H9 (cell line): ENCODE measurements around the gene DNAJC17. TPM values are rescaled to one million over a fixed set of nuclear protein-coding genes. Genes with fewer than 3 reads are reported as not detected.

Experiments
- DNase-seq: peaks from one replicate; pipeline ENCODE4 v3.0.0-alpha.2; 2017
- H2AFZ ChIP-seq: one replicate; pipeline ENCODE4 v1.6.1; 2013; ENCODE audit warnings: mild to moderate bottlenecking, low read length, control low read depth, moderate library complexity
- H2AK5ac ChIP-seq: 2 replicates; pipeline ENCODE4 v1.6.1; 2013; ENCODE audit warnings: low read length, control low read depth, mixed read lengths; ENCODE audit not compliant: insufficient read length
- H2BK120ac ChIP-seq: one replicate; pipeline ENCODE4 v1.6.1; 2013; ENCODE audit warnings: low read depth, mild to moderate bottlenecking, low read length, control low read depth, inconsistent platforms; ENCODE audit not compliant: poor library complexity, severe bottlenecking
- H2BK12ac ChIP-seq: 2 replicates; pipeline ENCODE4 v1.6.1; 2013; ENCODE audit warnings: low read length, control low read depth, mixed read lengths, low read depth; ENCODE audit not compliant: insufficient read length
- H2BK15ac ChIP-seq: 2 replicates; pipeline ENCODE4 v1.6.1; 2013; ENCODE audit warnings: low read depth, low read length, control low read depth
- H2BK20ac ChIP-seq: one replicate; pipeline ENCODE4 v1.6.1; 2013; ENCODE audit warnings: low read depth, mild to moderate bottlenecking, low read length, control low read depth, inconsistent platforms; ENCODE audit not compliant: poor library complexity, severe bottlenecking
- H2BK5ac ChIP-seq: 2 replicates; pipeline ENCODE4 v1.6.1; 2013; ENCODE audit warnings: low read length, control low read depth, mixed read lengths; ENCODE audit not compliant: insufficient read length
- H3K14ac ChIP-seq: 2 replicates; pipeline ENCODE4 v1.6.1; 2013; ENCODE audit warnings: low read length, control low read depth; ENCODE audit not compliant: insufficient read depth
- H3K18ac ChIP-seq: 2 replicates; pipeline ENCODE4 v1.6.1; 2013; ENCODE audit warnings: low read depth, mild to moderate bottlenecking, mixed read lengths, low read length, control low read depth; ENCODE audit not compliant: insufficient read length
- H3K23ac ChIP-seq: 2 replicates; pipeline ENCODE4 v1.6.1; 2013; ENCODE audit warnings: low read length, control low read depth, mixed read lengths, low read depth; ENCODE audit not compliant: insufficient read length
- H3K23me2 ChIP-seq: 2 replicates; pipeline ENCODE4 v1.6.1; 2013; ENCODE audit warnings: low read depth, mild to moderate bottlenecking, mixed read lengths, low read length, control low read depth; ENCODE audit not compliant: insufficient read length, poor library complexity, severe bottlenecking
- H3K27ac ChIP-seq: 2 replicates; pipeline ENCODE4 v1.5.1; 2013; ENCODE audit warnings: low read length, control low read depth, mixed read lengths, low read depth; ENCODE audit not compliant: insufficient read length
- H3K27me3 ChIP-seq: 2 replicates; pipeline ENCODE4 v1.6.1; 2013; ENCODE audit warnings: low read length, control low read depth, inconsistent platforms; ENCODE audit not compliant: insufficient read depth
- H3K4ac ChIP-seq: 2 replicates; pipeline ENCODE4 v1.6.1; 2013; ENCODE audit warnings: low read depth, mild to moderate bottlenecking, control low read depth, inconsistent platforms, low read length, moderate library complexity
- H3K4me1 ChIP-seq: 2 replicates; pipeline ENCODE4 v1.6.1; 2013; ENCODE audit warnings: low read length, control low read depth, inconsistent platforms; ENCODE audit not compliant: insufficient read depth
- H3K4me2 ChIP-seq: 2 replicates; pipeline ENCODE4 v1.6.1; 2013; ENCODE audit warnings: low read length, control low read depth, mixed read lengths; ENCODE audit not compliant: insufficient read length, insufficient read depth
- H3K56ac ChIP-seq: 2 replicates; pipeline ENCODE4 v1.6.1; 2013; ENCODE audit warnings: low read depth, mild to moderate bottlenecking, mixed read lengths, low read length, control low read depth; ENCODE audit not compliant: insufficient read length
- H3K79me1 ChIP-seq: 2 replicates; pipeline ENCODE4 v1.6.1; 2013; ENCODE audit warnings: low read depth, mild to moderate bottlenecking, moderate library complexity, low read length, control low read depth, inconsistent platforms; ENCODE audit not compliant: insufficient read depth, poor library complexity, severe bottlenecking
- H3K79me2 ChIP-seq: 2 replicates; pipeline ENCODE4 v1.6.1; 2013; ENCODE audit warnings: low read length, control low read depth, inconsistent platforms; ENCODE audit not compliant: insufficient read depth
- H3K9ac ChIP-seq: 2 replicates; pipeline ENCODE4 v1.6.1; 2013; ENCODE audit warnings: low read length, control low read depth, mixed read lengths; ENCODE audit not compliant: insufficient read length; ENCODE audit errors: extremely low read depth
- H3K9me3 ChIP-seq: one replicate; pipeline ENCODE4 v1.6.1; 2013; ENCODE audit warnings: low read depth, low read length, inconsistent platforms; ENCODE audit not compliant: control insufficient read depth
- H3T11ph ChIP-seq: one replicate; pipeline ENCODE4 v1.6.1; 2013; ENCODE audit warnings: mild to moderate bottlenecking, low read length, control low read depth, inconsistent platforms
- H4K20me1 ChIP-seq: one replicate; pipeline ENCODE4 v1.6.1; 2013; ENCODE audit not compliant: control insufficient read depth, insufficient read length, insufficient read depth
- H4K5ac ChIP-seq: 2 replicates; pipeline ENCODE4 v1.6.1; 2013; ENCODE audit warnings: low read depth, mild to moderate bottlenecking, mixed read lengths, low read length, control low read depth; ENCODE audit not compliant: insufficient read length
- H4K8ac ChIP-seq: replicated peaks from 2 replicates; pipeline ENCODE4 v1.6.1; 2013; ENCODE audit warnings: low read length, control low read depth, mixed read lengths, low read depth; ENCODE audit not compliant: insufficient read length
- H4K91ac ChIP-seq: 2 replicates; pipeline ENCODE4 v1.6.1; 2013; ENCODE audit warnings: low read depth, mild to moderate bottlenecking, moderate library complexity, mixed read lengths, low read length, control low read depth; ENCODE audit not compliant: insufficient read length
- H3K27ac Mint-ChIP-seq, 3 experiments: 2 replicates in 2 of 3; 3 replicates in 1 of 3; pipeline ENCODE4 v1.8.0; 2020 to 2021; ENCODE audit warnings: mixed read lengths in 3 of 3, mild to moderate bottlenecking in 1 of 3, moderate library complexity in 1 of 3
- H3K27me3 Mint-ChIP-seq: 2 replicates; pipeline ENCODE4 v1.8.0; 2021; ENCODE audit warnings: low read depth, mild to moderate bottlenecking, moderate library complexity, mixed read lengths
- H3K36me3 Mint-ChIP-seq, 3 experiments: 2 replicates in 2 of 3; 3 replicates in 1 of 3; pipeline ENCODE4 v1.8.0; 2020 to 2021; ENCODE audit warnings: low read depth in 3 of 3, mixed read lengths in 3 of 3; ENCODE audit not compliant: insufficient read depth in 1 of 3
- H3K4me1 Mint-ChIP-seq, 2 experiments: 2 replicates each; pipeline ENCODE4 v1.8.0; 2020; ENCODE audit warnings: mixed read lengths in 2 of 2
- H3K4me3 Mint-ChIP-seq, 2 experiments: 2 replicates in 1 of 2; 3 replicates in 1 of 2; pipeline ENCODE4 v1.8.0; 2020 to 2021; ENCODE audit warnings: mild to moderate bottlenecking in 2 of 2, mixed read lengths in 2 of 2, moderate library complexity in 1 of 2
- H3K9me3 Mint-ChIP-seq, 2 experiments: 2 replicates in 1 of 2; 3 replicates in 1 of 2; pipeline ENCODE4 v1.8.0; 2020; ENCODE audit warnings: mild to moderate bottlenecking in 2 of 2, mixed read lengths in 2 of 2, moderate library complexity in 1 of 2
- CTCF ChIP-seq: fragments of 200-600 bp; sonication (generic); conservative IDR thresholded peaks from 3 replicates; pipeline ENCODE4 v1.8.0; 2021; ENCODE audit warnings: antibody characterized with exemption, mild to moderate bottlenecking
- WGBS: extraction: QIAGEN DNeasy Blood & Tissue Kit; methylation state at CpG from one replicate; pipeline ENCODE4 v1.1.7; 2013; ENCODE audit warnings: missing lambda C conversion rate, low lambda C conversion rate, mixed read lengths; ENCODE audit not compliant: insufficient read length; ENCODE audit errors: extremely low coverage; 5-methylcytosine and 5-hydroxymethylcytosine counted together
- total RNA-seq: library from RNA; stranded (reverse); gene quantifications from 2 replicates; pipeline ENCODE4 v1.2.1, GENCODE V29; 2021

The DNAJC17 gene
- total RNA-seq, 1 experiment from 2014 or later, result 38.3 TPM

GRCh38 chr15:40823572-40824343 is 16.5 kb upstream of the DNAJC17 start:
- H3K9me3 Mint-ChIP-seq, result no peaks in the 10 kb centered on the region
- no peak overlapping the region for H3K27ac Mint-ChIP-seq

More at GRCh38 chr15:40823572-40824343, 16.5 kb upstream of the DNAJC17 start:
- H4K5ac ChIP-seq, result no peak overlapping the region
- no peak overlapping the region for H3K4me2 ChIP-seq
- H2BK120ac ChIP-seq, result no peak overlapping the region
- H2BK20ac ChIP-seq, result no peak overlapping the region
- Mint-ChIP-seq H3K4me3 (no peak overlapping the region), H3K36me3 (no peaks in the 10 kb centered on the region; a peak in 1 of 7 replicates), H3K27me3 (no peaks in the 10 kb centered on the region; the same call in 1 of the 2 replicates), H3K4me1 (no peaks in the 10 kb centered on the region)
- no peak overlapping the region for H3K4ac ChIP-seq
- no peaks in the 10 kb centered on the region for H3K79me2 ChIP-seq
- TF ChIP-seq CTCF, result no peak
- H3K27me3 ChIP-seq, result no peaks in the 10 kb centered on the region
- no peaks in the 10 kb centered on the region for H3K23me2 ChIP-seq
- H3K9ac ChIP-seq, result no peak overlapping the region
- H2BK5ac ChIP-seq, result no peak overlapping the region
- H3K56ac ChIP-seq, result no peak overlapping the region
- H3K9me3 ChIP-seq, result no peaks in the 10 kb centered on the region
- WGBS, result no CpG with 5 or more reads among the region's 1 CpG
- H2BK12ac ChIP-seq, result no peak overlapping the region
- H3K4me1 ChIP-seq, result no peaks in the 10 kb centered on the region
- no peak overlapping the region for H2AK5ac ChIP-seq
- H4K8ac ChIP-seq, result no peak overlapping the region
- no peak overlapping the region for H3K18ac ChIP-seq
- H3K14ac ChIP-seq, result no peak overlapping the region
- H2BK15ac ChIP-seq, result no peak overlapping the region
- no peak overlapping the region for H3K27ac ChIP-seq
- H3K79me1 ChIP-seq, result no peaks in the 10 kb centered on the region
- no peak overlapping the region for H3K23ac ChIP-seq
- no peaks in the 10 kb centered on the region for H4K20me1 ChIP-seq
- no peak overlapping the region for H4K91ac ChIP-seq
- no peak overlapping the region for H2AFZ ChIP-seq
- DNase-seq, result no peak
- H3T11ph ChIP-seq, result no peak overlapping the region
